SK-N-SH (cell line): Measurements from ENCODE around the gene DUSP15. TPM values are rescaled to one million over a fixed set of nuclear protein-coding genes. Genes with fewer than 3 reads are reported as not detected.

Experiments
- CTCF ChIA-PET: fragments of 300-600, 350-600 bp; formaldehyde crosslinking; extraction: SDS; loops from one replicate; lab custom pipeline; 2021; lab: Yijun Ruan, JAX
- POLR2A ChIA-PET: fragments of 350-600 bp; sonication (Branson Sonifier 250); formaldehyde crosslinking; extraction: SDS; loops from one replicate; lab custom pipeline; 2020; ENCODE audit warnings: antibody characterized with exemption, inconsistent platforms; lab: Yijun Ruan, JAX
- DNase-seq: peaks from one replicate; pipeline ENCODE4 v3.0.0; 2012
- H2AFZ ChIP-seq: fragments of 200-600 bp; sonication (generic); 2 replicates; pipeline ENCODE4 v1.8.1; 2016; ENCODE audit warnings: antibody characterized with exemption, mild to moderate bottlenecking, low read depth
- H3F3A ChIP-seq: fragments of 200-600 bp; sonication (generic); replicated peaks from 2 replicates; pipeline ENCODE3; 2016; ENCODE audit warnings: antibody characterized with exemption, mild to moderate bottlenecking; ENCODE audit not compliant: insufficient read depth
- H3K27ac ChIP-seq, 2 experiments: fragments of 200-500 bp in 1 of 2; fragments of 200-600 bp in 1 of 2; sonication (Bioruptor generic) in 1 of 2; sonication (generic), shearing (Covaris generic) in 1 of 2; 2 replicates each; pipeline versions ENCODE4 v1.5.1 to v1.6.1; 2014 to 2016; ENCODE audit warnings: low read depth in 2 of 2, inconsistent platforms in 1 of 2, low read length in 1 of 2, mild to moderate bottlenecking in 1 of 2, mixed read lengths in 1 of 2
- H3K27me3 ChIP-seq: fragments of 200-600 bp; sonication (generic), shearing (Covaris generic); 2 replicates; pipeline ENCODE4 v1.6.1; 2016; ENCODE audit warnings: mixed run types; ENCODE audit not compliant: insufficient read depth
- H3K36me3 ChIP-seq, 2 experiments: fragments of 200-500 bp in 1 of 2; fragments of 200-600 bp in 1 of 2; sonication (Bioruptor generic) in 1 of 2; sonication (generic) in 1 of 2; replicated peaks in 1 of 2; 2 replicates each; pipeline versions ENCODE3 to v1.5.1; 2014 to 2016; ENCODE audit warnings: low read length in 1 of 2, mild to moderate bottlenecking in 1 of 2; ENCODE audit not compliant: insufficient read depth in 2 of 2, control insufficient read depth in 1 of 2
- H3K4me1 ChIP-seq, 2 experiments: fragments of 200-500 bp in 1 of 2; fragments of 200-600 bp in 1 of 2; sonication (Bioruptor generic) in 1 of 2; sonication (generic), shearing (Covaris generic) in 1 of 2; 2 replicates each; pipeline versions ENCODE4 v1.5.1 to v1.6.1; 2014 to 2016; ENCODE audit warnings: low read depth in 1 of 2, low read length in 1 of 2, mixed run types in 1 of 2; ENCODE audit not compliant: insufficient read depth in 2 of 2, control insufficient read depth in 1 of 2
- H3K4me2 ChIP-seq: fragments of 200-600 bp; sonication (generic), shearing (Covaris generic); 2 replicates; pipeline ENCODE4 v1.6.1; 2017; ENCODE audit warnings: mixed run types
- H3K4me3 ChIP-seq, 2 experiments: fragments of 200-500 bp in 1 of 2; fragments of 200-600 bp in 1 of 2; sonication (Bioruptor generic) in 1 of 2; sonication (generic), shearing (Covaris generic) in 1 of 2; 2 replicates each; pipeline versions ENCODE4 v1.5.1 to v1.8.1; 2014 to 2016; ENCODE audit warnings: low read depth in 2 of 2, inconsistent platforms in 1 of 2, low read length in 1 of 2, mild to moderate bottlenecking in 1 of 2, mixed read lengths in 1 of 2, moderate library complexity in 1 of 2
- H3K79me2 ChIP-seq: fragments of 200-600 bp; sonication (generic); 2 replicates; pipeline ENCODE4 v1.8.1; 2017; ENCODE audit warnings: mild to moderate bottlenecking; ENCODE audit not compliant: insufficient read depth
- H3K9ac ChIP-seq: fragments of 200-600 bp; sonication (generic); 2 replicates; pipeline ENCODE4 v1.6.1; 2017; ENCODE audit warnings: mixed run types
- H3K9me2 ChIP-seq: fragments of 200-600 bp; sonication (generic); 2 replicates; pipeline ENCODE4 v1.6.1; 2017; ENCODE audit warnings: mixed run types
- H3K9me3 ChIP-seq: fragments of 200-600 bp; sonication (generic); 2 replicates; pipeline ENCODE4 v1.6.1; 2017; ENCODE audit warnings: mixed run types, mild to moderate bottlenecking, moderate library complexity
- H4K20me1 ChIP-seq: fragments of 200-600 bp; sonication (generic); 2 replicates; pipeline ENCODE4 v1.6.1; 2017; ENCODE audit warnings: mild to moderate bottlenecking, mixed run types; ENCODE audit not compliant: insufficient read depth
- CTCF ChIP-seq: fragments of 200-600 bp; sonication (generic); IDR thresholded peaks from 2 replicates; pipeline ENCODE4 v1.6.1; 2017; ENCODE audit warnings: antibody characterized with exemption, mild to moderate bottlenecking, moderate library complexity
- ELF1 ChIP-seq: IDR thresholded peaks from 2 replicates; pipeline ENCODE4 v1.4.0; 2012
- EP300 ChIP-seq, 2 experiments: IDR thresholded peaks; 2 replicates each; pipeline versions ENCODE4 v1.4.0 to v1.6.1; 2012; ENCODE audit warnings: borderline replicate concordance in 1 of 2, low read depth in 1 of 2, low read length in 1 of 2
- FOSL2 ChIP-seq: IDR thresholded peaks from 2 replicates; pipeline ENCODE4 v1.4.0; 2012; ENCODE audit warnings: low read depth, mild to moderate bottlenecking, moderate library complexity, borderline replicate concordance
- FOXM1 ChIP-seq: IDR thresholded peaks from 2 replicates; pipeline ENCODE4 v1.4.0; 2012; ENCODE audit warnings: low read depth, mild to moderate bottlenecking
- GABPA ChIP-seq: IDR thresholded peaks from 2 replicates; pipeline ENCODE4 v1.4.0; 2012; ENCODE audit warnings: low read depth, mild to moderate bottlenecking
- MAX ChIP-seq: IDR thresholded peaks from 2 replicates; pipeline ENCODE4 v1.4.0; 2012; ENCODE audit warnings: low read depth
- NFIC ChIP-seq: IDR thresholded peaks from 2 replicates; pipeline ENCODE4 v1.4.0; 2012; ENCODE audit warnings: borderline replicate concordance
- PBX3 ChIP-seq: IDR thresholded peaks from 2 replicates; pipeline ENCODE4; 2012
- RAD21 ChIP-seq: IDR thresholded peaks from 2 replicates; pipeline ENCODE4 v1.6.1; 2012; ENCODE audit warnings: mild to moderate bottlenecking, low read length
- RCOR1 ChIP-seq: fragments of 150-350 bp; IDR thresholded peaks from 2 replicates; pipeline ENCODE4 v1.6.1; 2017; ENCODE audit warnings: antibody characterized with exemption, low read length
- SMC3 ChIP-seq: IDR thresholded peaks from 2 replicates; pipeline ENCODE4 v1.6.1; 2012; ENCODE audit warnings: low read depth, low read length, improper control_type of control experiment
- USF1 ChIP-seq: IDR thresholded peaks from 2 replicates; pipeline ENCODE4 v1.4.0; 2012; ENCODE audit warnings: low read depth, borderline replicate concordance
- USF2 ChIP-seq: fragments of 150-350 bp; IDR thresholded peaks from 2 replicates; pipeline ENCODE4 v1.6.1; 2017; ENCODE audit warnings: antibody characterized with exemption, low read length, low read depth, borderline replicate concordance
- ZBTB33 ChIP-seq: IDR thresholded peaks from 2 replicates; pipeline ENCODE4 v1.4.0; 2012; ENCODE audit warnings: low read depth, borderline replicate concordance
- WGBS: methylation state at CpG from one replicate; pipeline ENCODE4 v1.1.6; 2017; ENCODE audit warnings: low lambda C conversion rate; 5-methylcytosine and 5-hydroxymethylcytosine counted together
- polyA plus RNA-seq, 3 experiments: library from polyadenylated mRNA; depleted of rRNA; stranded (reverse); fragments of >200 nt; gene quantifications; 2 replicates each; pipeline ENCODE4 v1.2.3, GENCODE V29; 2012

The DUSP15 gene
- polyA plus RNA-seq, 1 of the 3 experiments (the other 2 are of a cell fraction) = 5.4 TPM

- peak; percentile 90 for DNase-seq
- H2AFZ ChIP-seq = no peak overlapping the region
- H3K9me3 ChIP-seq = no peaks in the 10 kb centered on the region
- 57% methylated on average over 7 of the region's 14 CpGs for WGBS
- no peaks in the 10 kb centered on the region for H3K9me2 ChIP-seq
- no peak overlapping the region; a peak in 1 of 4 replicates for H3K27ac ChIP-seq
- ChIA-PET CTCF (interaction anchor here (0.5 to 15.5 kb wide), 23 partner anchors 9 to 392 kb away, joined by 3 to 174 read pairs (median 4); partner anchors contain the start of genes DUSP15, FOXS1, PDRG1 and TTLL9), POLR2A (no interaction called here)
- peaks cover 22% of the 10 kb centered on the region for H3F3A ChIP-seq
- TF ChIP-seq FOXM1 (no peak), ELF1 (no peak), FOSL2 (no peak), RCOR1 (no peak), SMC3 (peak; percentile 21; the same call in 1 of the 2 replicates), RAD21 (peak; percentile 59), NFIC (no peak), CTCF (peak; percentile 90)
- H3K27me3 ChIP-seq = no peaks in the 10 kb centered on the region
- H3K4me3 ChIP-seq = peak overlapping the region in 1 of 2 experiments; percentile 47; a peak in 1 of 4 replicates
- H4K20me1 ChIP-seq = no peaks in the 10 kb centered on the region
- no peaks in the 10 kb centered on the region for H3K79me2 ChIP-seq
- H3K4me1 ChIP-seq = peaks cover 30 to 42% of the 10 kb centered on the region in 2 experiments
- no peak overlapping the region for H3K9ac ChIP-seq
- no peaks in the 10 kb centered on the region for H3K36me3 ChIP-seq
- no peak overlapping the region for H3K4me2 ChIP-seq
Measured at GRCh38 chr20:31833130-31833930, 37.0 kb downstream of the DUSP15 start.

GRCh38 chr20:31831771-31832306 lies 38.5 kb downstream of the DUSP15 start:
- CTCF ChIA-PET = interaction anchor here (0.7 to 15.5 kb wide), 6 partner anchors 7 to 625 kb away, joined by 3 to 174 read pairs (median 10); partner anchors contain the start of gene FOXS1
- no peak overlapping the region for H3K9ac ChIP-seq
- no peak overlapping the region for H2AFZ ChIP-seq
- no peak for TF ChIP-seq EP300 (IDR thresholded peaks at IDR 0.05; ENCODE audit: borderline replicate concordance in 1 of 2, low read depth in 1 of 2, low read length in 1 of 2)
- no peak for TF ChIP-seq PBX3
- no peak for TF ChIP-seq USF2
- TF ChIP-seq MAX = no peak
- TF ChIP-seq FOSL2 = no peak
- no peak for TF ChIP-seq USF1
- no peak for TF ChIP-seq ZBTB33
- TF ChIP-seq GABPA = no peak
- TF ChIP-seq ELF1 = no peak
- TF ChIP-seq SMC3 = no peak
- H3F3A ChIP-seq = peaks cover 9% of the 10 kb centered on the region
- no peaks in the 10 kb centered on the region for H3K79me2 ChIP-seq
- DNase-seq = peak; percentile 16
- no peaks in the 10 kb centered on the region for H3K9me2 ChIP-seq
- no peaks in the 10 kb centered on the region for H3K36me3 ChIP-seq
- H3K27me3 ChIP-seq = no peaks in the 10 kb centered on the region
- H3K4me1 ChIP-seq = peaks cover 15 to 27% of the 10 kb centered on the region in 2 experiments; a peak in 3 of 4 replicates
- H4K20me1 ChIP-seq = no peaks in the 10 kb centered on the region
- no peak overlapping the region for H3K4me3 ChIP-seq
- H3K27ac ChIP-seq = no peak overlapping the region
- POLR2A ChIA-PET = no interaction called here
- H3K9me3 ChIP-seq = no peaks in the 10 kb centered on the region
- H3K4me2 ChIP-seq = no peak overlapping the region
- WGBS = 96% methylated on average over 10 of the region's 17 CpGs
